ENCODE results near the gene R3HDML.

- TF ChIP-seq, protein P1, sequence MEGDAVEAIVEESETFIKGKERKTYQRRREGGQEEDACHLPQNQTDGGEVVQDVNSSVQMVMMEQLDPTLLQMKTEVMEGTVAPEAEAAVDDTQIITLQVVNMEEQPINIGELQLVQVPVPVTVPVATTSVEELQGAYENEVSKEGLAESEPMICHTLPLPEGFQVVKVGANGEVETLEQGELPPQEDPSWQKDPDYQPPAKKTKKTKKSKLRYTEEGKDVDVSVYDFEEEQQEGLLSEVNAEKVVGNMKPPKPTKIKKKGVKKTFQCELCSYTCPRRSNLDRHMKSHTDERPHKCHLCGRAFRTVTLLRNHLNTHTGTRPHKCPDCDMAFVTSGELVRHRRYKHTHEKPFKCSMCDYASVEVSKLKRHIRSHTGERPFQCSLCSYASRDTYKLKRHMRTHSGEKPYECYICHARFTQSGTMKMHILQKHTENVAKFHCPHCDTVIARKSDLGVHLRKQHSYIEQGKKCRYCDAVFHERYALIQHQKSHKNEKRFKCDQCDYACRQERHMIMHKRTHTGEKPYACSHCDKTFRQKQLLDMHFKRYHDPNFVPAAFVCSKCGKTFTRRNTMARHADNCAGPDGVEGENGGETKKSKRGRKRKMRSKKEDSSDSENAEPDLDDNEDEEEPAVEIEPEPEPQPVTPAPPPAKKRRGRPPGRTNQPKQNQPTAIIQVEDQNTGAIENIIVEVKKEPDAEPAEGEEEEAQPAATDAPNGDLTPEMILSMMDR (IDR thresholded peaks at IDR 0.05 in 2 of 3, conservative IDR thresholded peaks at IDR 0.05 in 1 of 3; ENCODE audit: control insufficient read depth in 2 of 3, extremely low read depth in 1 of 3, insufficient read depth in 1 of 3, low read depth in 3 of 3, low read length in 3 of 3) = no peak
- TF ChIP-seq GABPA (IDR thresholded peaks at IDR 0.05; ENCODE audit: low read depth) (no peak), SMC3 (IDR thresholded peaks at IDR 0.05; ENCODE audit: borderline replicate concordance, low read length) (no peak), IKZF1 (conservative IDR thresholded peaks at IDR 0.05) (no peak), TARDBP (IDR thresholded peaks at IDR 0.05; ENCODE audit: borderline replicate concordance) (no peak)
Measured at GRCh38 chr20:44302026-44302669, 34.7 kb upstream of the R3HDML start.
